ENCODE data around the gene PROCA1.

GRCh38 chr17:28724500-28725165 is 12.9 kb upstream of the PROCA1 start:
- TF ChIP-seq CTCF (IDR thresholded peaks at IDR 0.05; ENCODE audit: poor library complexity), result no peak
- no peak for TF ChIP-seq EZH2phosphoT487 (IDR thresholded peaks at IDR 0.05; ENCODE audit: low read depth, severe bottlenecking, unreplicated experiment)
- no peak for TF ChIP-seq EZH2 (IDR thresholded peaks at IDR 0.05; ENCODE audit: borderline replicate concordance)

Data from hepatocyte (in vitro differentiated cells).